Activated CD4-positive, alpha-beta memory T cell treated with anti-CD3 and anti-CD28 coated beads for 36 hours (primary cell): ENCODE data around the gene GFPT2. TPM values are rescaled to one million over a fixed set of nuclear protein-coding genes. Genes with fewer than 3 reads are reported as not detected.

Experiments
- CTCF ChIA-PET: fragments of 350-600 bp; sonication (Branson Sonifier 250); formaldehyde crosslinking; loops from one replicate; lab custom pipeline; 2021; ENCODE audit warnings: antibody characterized with exemption, inconsistent platforms; lab: Charles Lee
- POLR2A ChIA-PET: fragments of 350-600 bp; sonication (Branson Sonifier 250); formaldehyde crosslinking; loops from one replicate; lab custom pipeline; 2021; ENCODE audit warnings: antibody characterized with exemption; lab: Charles Lee
- DNase-seq: peaks from one replicate; pipeline ENCODE4 v3.0.0-alpha.2; 2020
- H3K27ac Mint-ChIP-seq: one replicate; pipeline ENCODE4 v1.8.0; 2021; ENCODE audit warnings: mixed read lengths
- H3K27me3 Mint-ChIP-seq: one replicate; pipeline ENCODE4 v1.8.0; 2021; ENCODE audit warnings: mixed read lengths
- H3K36me3 Mint-ChIP-seq: one replicate; pipeline ENCODE4 v1.8.0; 2021; ENCODE audit warnings: mixed read lengths
- H3K4me1 Mint-ChIP-seq: one replicate; pipeline ENCODE4 v1.8.0; 2021; ENCODE audit warnings: low read depth, mixed read lengths
- H3K4me3 Mint-ChIP-seq: one replicate; pipeline ENCODE4 v1.8.0; 2021; ENCODE audit warnings: mild to moderate bottlenecking, mixed read lengths
- H3K9me3 Mint-ChIP-seq: one replicate; pipeline ENCODE4 v1.8.0; 2021; ENCODE audit warnings: mixed read lengths
- intact Hi-C: fragments of 100-400 bp; cut with micrococcal nuclease; formaldehyde crosslinking; loops from one replicate; pipeline ENCODE4 v1.15.1; 2023
- total RNA-seq, 2 experiments: library from RNA; stranded (reverse); gene quantifications; one replicate each; pipeline ENCODE4 v1.2.3, GENCODE V29; 2021

Gene GFPT2
- total RNA-seq, 2 experiments from 2014 or later, result 0.12 to 0.15 TPM

- Mint-ChIP-seq H3K4me1 (no peaks in the 10 kb centered on the region), H3K9me3 (no peaks in the 10 kb centered on the region), H3K4me3 (no peak overlapping the region), H3K27ac (no peak overlapping the region), H3K27me3 (peaks cover 8% of the 10 kb centered on the region), H3K36me3 (no peaks in the 10 kb centered on the region)
- CTCF ChIA-PET, result interaction anchor here (1.3 to 1.8 kb wide), 2 partner anchors 9 to 19 kb away, joined by 4 to 6 read pairs; no protein-coding TSS in a partner anchor
- POLR2A ChIA-PET, result no interaction called here
- no peak for DNase-seq
- intact Hi-C loops, result no loop called here
These were observed 18.2 kb downstream of the GFPT2 start for GRCh38 chr5:180334751-180335613.

GRCh38 chr5:180334176-180334575, 19.0 kb downstream of the GFPT2 start:
- CTCF ChIA-PET, result interaction anchor here (1.8 kb wide), 1 partner anchor 19 kb away, joined by 6 read pairs; no protein-coding TSS in a partner anchor
- no peak overlapping the region for H3K4me3 Mint-ChIP-seq
- DNase-seq, result no peak
- H3K4me1 Mint-ChIP-seq, result no peaks in the 10 kb centered on the region
- H3K27ac Mint-ChIP-seq, result no peak overlapping the region
- H3K9me3 Mint-ChIP-seq, result no peaks in the 10 kb centered on the region
- intact Hi-C loops, result no loop called here
- peaks cover 8% of the 10 kb centered on the region for H3K27me3 Mint-ChIP-seq
- POLR2A ChIA-PET, result no interaction called here
- no peaks in the 10 kb centered on the region for H3K36me3 Mint-ChIP-seq

- Mint-ChIP-seq H3K27ac (no peak overlapping the region), H3K4me1 (no peaks in the 10 kb centered on the region), H3K4me3 (no peak overlapping the region), H3K9me3 (no peaks in the 10 kb centered on the region), H3K27me3 (peaks cover 8% of the 10 kb centered on the region), H3K36me3 (no peaks in the 10 kb centered on the region)
- POLR2A ChIA-PET, result no interaction called here
- intact Hi-C loops, result no loop called here
- CTCF ChIA-PET, result interaction anchor here (0.7 to 1.8 kb wide), 2 partner anchors 18 to 124 kb away, joined by 4 to 6 read pairs; partner anchors contain the start of gene RASGEF1C
- DNase-seq, result no peak
These were observed 19.5 kb downstream of the GFPT2 start for GRCh38 chr5:180333661-180334060.

DNA sequence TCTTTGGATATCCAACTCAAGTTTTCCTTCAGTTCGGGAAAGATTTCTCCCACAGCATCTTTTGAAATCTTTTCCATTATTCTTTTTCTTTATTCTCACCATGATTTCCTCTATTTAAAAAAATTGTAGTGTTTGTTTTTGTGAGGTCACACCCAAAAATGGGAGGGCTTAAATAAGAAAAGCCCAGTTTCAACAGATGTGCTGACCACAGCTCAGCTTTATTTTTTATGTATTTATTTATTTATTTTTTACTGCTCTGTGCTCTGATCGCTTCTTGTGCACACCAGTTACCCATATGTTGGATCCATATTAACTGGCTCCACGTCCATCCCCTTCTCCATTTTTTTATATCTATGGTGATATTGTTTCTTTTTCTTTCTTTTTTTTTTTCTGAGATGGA, 20.3 kb downstream of the GFPT2 start:
- no peak overlapping the region for H3K27ac Mint-ChIP-seq
- POLR2A ChIA-PET, result no interaction called here

DNA sequence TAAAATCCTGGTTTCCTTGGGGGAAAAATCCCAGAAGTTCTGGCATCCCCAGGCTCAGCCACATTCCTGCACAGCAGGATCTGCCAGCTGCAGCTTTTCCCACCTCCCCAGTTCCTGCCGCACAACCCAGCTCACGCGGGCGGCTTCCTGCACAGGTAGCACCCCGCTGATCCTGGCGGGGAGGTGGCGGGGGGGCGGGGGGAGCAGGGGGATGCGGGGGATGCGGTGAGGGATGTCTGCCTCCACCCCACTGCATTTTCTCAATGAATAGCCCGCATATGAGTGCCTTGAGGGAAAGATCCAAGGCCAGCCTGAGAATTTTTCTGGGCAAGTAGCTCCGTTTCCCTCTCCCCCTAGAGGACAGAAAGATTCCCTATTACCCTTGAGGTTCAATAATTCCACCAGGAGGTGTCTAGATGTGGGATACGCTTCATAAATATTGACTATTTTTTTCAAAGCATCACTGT, 21.1 kb downstream of the GFPT2 start:
- intact Hi-C loops, result no loop called here
- no peaks in the 10 kb centered on the region for H3K36me3 Mint-ChIP-seq
- no peak overlapping the region for H3K4me3 Mint-ChIP-seq
- CTCF ChIA-PET, result interaction anchor here (0.9 to 2.8 kb wide), 2 partner anchors 11 to 16 kb away, joined by 4 to 12 read pairs; no protein-coding TSS in a partner anchor
- H3K4me1 Mint-ChIP-seq, result no peaks in the 10 kb centered on the region
- DNase-seq, result no peak
- POLR2A ChIA-PET, result no interaction called here
- H3K9me3 Mint-ChIP-seq, result no peaks in the 10 kb centered on the region
- H3K27me3 Mint-ChIP-seq, result peaks cover 8% of the 10 kb centered on the region
- H3K27ac Mint-ChIP-seq, result no peak overlapping the region

More for the DNA sequence above, 20.3 kb downstream of the GFPT2 start:
- CTCF ChIA-PET, result interaction anchor here (0.7 to 2.8 kb wide), 3 partner anchors 17 to 124 kb away, joined by 3 to 12 read pairs (median 4); partner anchors contain the start of gene RASGEF1C
- Mint-ChIP-seq H3K27me3 (peaks cover 8% of the 10 kb centered on the region), H3K36me3 (no peaks in the 10 kb centered on the region), H3K9me3 (no peaks in the 10 kb centered on the region), H3K4me1 (no peaks in the 10 kb centered on the region), H3K4me3 (no peak overlapping the region)
- no peak for DNase-seq
- intact Hi-C loops, result no loop called here

DNA sequence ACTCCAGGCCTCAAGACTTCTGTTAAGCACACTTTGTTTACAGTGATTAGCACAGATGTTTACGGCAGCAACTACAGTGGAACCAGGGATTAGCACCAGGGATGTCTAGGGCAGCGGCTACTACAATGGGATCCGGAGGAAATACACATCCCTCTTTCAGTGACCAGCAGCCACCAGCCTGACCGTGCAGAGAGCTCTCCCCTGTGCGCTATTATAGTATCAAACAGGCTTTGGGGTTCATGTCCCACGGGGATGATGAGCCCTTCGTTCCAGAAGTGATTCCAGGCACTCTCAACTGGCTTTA, 21.5 kb downstream of the GFPT2 start:
- no peak for DNase-seq
- Mint-ChIP-seq H3K27me3 (peaks cover 8% of the 10 kb centered on the region), H3K4me3 (no peak overlapping the region), H3K36me3 (no peaks in the 10 kb centered on the region), H3K9me3 (no peaks in the 10 kb centered on the region), H3K27ac (no peak overlapping the region), H3K4me1 (no peaks in the 10 kb centered on the region)
- ChIA-PET POLR2A (no interaction called here), CTCF (interaction anchor here (0.9 to 2.8 kb wide), 3 partner anchors 11 to 15 kb away, joined by 3 to 12 read pairs (median 4); no protein-coding TSS in a partner anchor)
- intact Hi-C loops, result no loop called here

- Mint-ChIP-seq H3K4me1 (no peaks in the 10 kb centered on the region), H3K9me3 (no peaks in the 10 kb centered on the region), H3K27me3 (peaks cover 8% of the 10 kb centered on the region), H3K27ac (no peak overlapping the region), H3K4me3 (no peak overlapping the region), H3K36me3 (no peaks in the 10 kb centered on the region)
- DNase-seq, result no peak
- CTCF ChIA-PET, result interaction anchor here (0.6 to 2.8 kb wide), 4 partner anchors 11 to 62 kb away, joined by 3 to 12 read pairs (median 4); no protein-coding TSS in a partner anchor
- intact Hi-C loops, result no loop called here
- POLR2A ChIA-PET, result no interaction called here
These were observed 22.1 kb downstream of the GFPT2 start for GRCh38 chr5:180330810-180331646.

DNA sequence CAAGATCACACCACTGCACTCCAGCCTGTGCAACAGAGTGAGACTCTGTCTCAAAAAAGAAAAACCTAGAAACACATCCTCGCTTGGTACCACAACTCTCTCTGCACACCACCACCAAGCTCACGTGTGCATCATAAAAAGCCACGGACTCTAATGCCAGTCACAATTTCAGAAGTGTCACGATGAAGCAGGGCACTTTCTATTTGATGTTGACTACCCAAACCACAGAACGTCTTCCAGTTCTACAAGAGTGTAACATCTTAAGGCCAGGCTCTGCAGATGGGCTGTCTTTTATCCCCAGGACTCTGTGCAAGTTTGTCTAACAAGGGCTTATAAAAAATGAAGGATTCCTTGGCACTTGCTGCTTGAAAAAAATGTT, 22.9 kb downstream of the GFPT2 start:
- no peak overlapping the region for H3K4me3 Mint-ChIP-seq
- peaks cover 8% of the 10 kb centered on the region for H3K27me3 Mint-ChIP-seq
- H3K36me3 Mint-ChIP-seq, result no peaks in the 10 kb centered on the region
- ChIA-PET POLR2A (no interaction called here), CTCF (interaction anchor here (0.6 to 2.8 kb wide), 4 partner anchors 14 to 61 kb away, joined by 3 to 12 read pairs (median 4); no protein-coding TSS in a partner anchor)
- H3K4me1 Mint-ChIP-seq, result no peaks in the 10 kb centered on the region
- H3K27ac Mint-ChIP-seq, result no peak overlapping the region
- DNase-seq, result no peak
- intact Hi-C loops, result no loop called here
- H3K9me3 Mint-ChIP-seq, result no peaks in the 10 kb centered on the region

DNA sequence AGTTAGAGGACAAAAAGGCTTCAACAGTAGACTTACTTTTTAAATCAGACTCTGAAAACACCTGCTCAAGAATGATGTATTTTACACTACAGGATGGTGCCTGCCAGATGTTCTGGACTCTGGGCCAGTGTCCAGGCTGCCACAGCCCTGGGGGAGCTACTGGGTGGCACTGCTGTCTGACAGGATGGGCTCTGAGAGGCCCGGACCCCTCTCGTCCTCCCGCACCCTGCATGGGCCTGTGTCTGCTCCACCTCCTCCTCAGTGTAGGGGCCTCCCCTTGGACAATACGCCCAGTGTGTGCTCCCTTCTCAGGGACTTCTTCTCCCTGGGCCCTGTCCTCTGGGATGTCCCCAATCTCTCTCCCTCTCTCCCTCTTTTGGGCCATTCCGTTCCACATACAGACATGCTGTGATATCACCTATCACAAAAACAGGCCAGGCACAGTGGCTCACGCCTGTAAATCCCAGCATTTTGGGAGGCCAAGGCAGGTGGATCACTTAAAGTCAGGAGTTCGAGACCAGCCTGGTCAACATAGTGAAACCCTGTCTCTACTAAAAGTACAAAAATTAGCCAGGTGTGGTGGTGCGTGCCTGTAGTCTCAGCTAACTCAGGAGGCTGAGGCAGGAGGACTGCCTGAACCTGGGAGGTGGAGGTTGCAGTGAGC, 23.4 kb downstream of the GFPT2 start:
- no peak for DNase-seq
- no peaks in the 10 kb centered on the region for H3K9me3 Mint-ChIP-seq
- H3K27ac Mint-ChIP-seq, result no peak overlapping the region
- no peaks in the 10 kb centered on the region for H3K4me1 Mint-ChIP-seq
- POLR2A ChIA-PET, result no interaction called here
- intact Hi-C loops, result loop anchor here (10.0 kb wide), 1 partner anchor 195 kb away; no protein-coding TSS in a partner anchor
- CTCF ChIA-PET, result interaction anchor here (0.6 to 2.5 kb wide), 18 partner anchors 8 to 202 kb away, joined by 3 to 68 read pairs (median 5); partner anchors contain the start of gene MAPK9
- peaks cover 8% of the 10 kb centered on the region for H3K27me3 Mint-ChIP-seq
- no peak overlapping the region for H3K4me3 Mint-ChIP-seq
- H3K36me3 Mint-ChIP-seq, result no peaks in the 10 kb centered on the region

- no peak for DNase-seq
- intact Hi-C loops, result loop anchor here (10.0 kb wide), 1 partner anchor 194 kb away; no protein-coding TSS in a partner anchor
- Mint-ChIP-seq H3K27me3 (peaks cover 8% of the 10 kb centered on the region), H3K4me1 (no peaks in the 10 kb centered on the region), H3K9me3 (no peaks in the 10 kb centered on the region), H3K27ac (no peak overlapping the region), H3K36me3 (no peaks in the 10 kb centered on the region), H3K4me3 (no peak overlapping the region)
- CTCF ChIA-PET, result interaction anchor here (0.6 to 2.5 kb wide), 34 partner anchors 9 to 277 kb away, joined by 3 to 68 read pairs (median 5); partner anchors contain the start of genes GFPT2, MAPK9 and RASGEF1C
- POLR2A ChIA-PET, result interaction anchor here (1.4 kb wide), 1 partner anchor 36 kb away, joined by 5 read pairs; the partner anchor contains the start of gene MAPK9
These were observed 24.0 kb downstream of the GFPT2 start for GRCh38 chr5:180329138-180329435.
